Measurements from ENCODE around the gene HSPB8. TPM values are rescaled to one million over a fixed set of nuclear protein-coding genes. Genes with fewer than 3 reads are reported as not detected.

The HSPB8 gene
- total and polyA plus RNA-seq, 2 of the 8 experiments (the other 6 are each of a cell fraction or from before 2014, with no cell fraction given), result 11.7 to 28.2 TPM

DNA sequence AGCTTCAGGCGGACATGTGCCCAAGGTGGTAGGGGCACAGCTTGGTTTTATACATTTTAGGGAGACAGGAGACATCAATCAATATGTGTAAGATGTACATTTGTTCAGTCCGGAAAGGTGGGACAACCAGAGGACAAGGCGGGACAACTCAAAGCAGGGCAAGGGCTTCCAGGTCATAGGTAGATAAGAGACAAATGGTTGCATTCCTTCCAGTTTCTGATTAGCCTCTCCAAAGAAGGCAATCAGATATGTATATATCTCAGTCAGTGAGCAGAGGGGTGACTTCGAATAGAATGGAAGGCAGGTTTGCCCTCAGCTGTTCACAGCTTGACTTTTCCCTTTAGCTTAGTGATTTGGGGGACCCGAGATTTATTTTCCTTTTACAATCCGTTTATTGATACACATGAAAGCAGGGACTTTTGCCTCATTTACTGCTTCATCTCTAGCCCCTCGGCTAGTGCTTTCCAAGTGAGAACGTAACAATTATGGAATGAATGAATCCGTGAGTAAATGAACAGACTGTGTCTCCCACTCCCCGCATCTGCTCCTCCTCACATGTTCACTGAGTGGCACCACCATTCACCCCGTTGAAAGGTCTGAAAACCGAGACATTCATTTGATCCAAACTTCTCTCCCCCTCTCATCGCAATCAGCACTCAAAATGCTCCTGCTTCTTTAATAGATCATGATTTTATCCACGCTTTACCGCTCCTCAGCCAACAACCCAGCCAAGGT lies 6.9 kb upstream of the HSPB8 start:
- H3K14ac ChIP-seq (ENCODE audit: insufficient read length), result no peak overlapping the region
- no peak overlapping the region for H4K5ac ChIP-seq (ENCODE audit: insufficient read length, low read depth, low read length)
- H2BK12ac ChIP-seq (ENCODE audit: low read depth, low read length), result no peak overlapping the region
- H2AK5ac ChIP-seq (ENCODE audit: low read depth, low read length), result no peak overlapping the region
- peaks cover 2 to 14% (median 7%) of the 10 kb centered on the region in 4 experiments for H3K4me1 ChIP-seq (replicated peaks in 1 of 4; ENCODE audit: control insufficient read depth in 3 of 4, insufficient read depth in 4 of 4, low read length in 3 of 4)
- TF ChIP-seq SP2 (IDR thresholded peaks at IDR 0.05; ENCODE audit: low read length) (no peak), SUZ12 (IDR thresholded peaks at IDR 0.05; ENCODE audit: low read length) (no peak), E2F6 (IDR thresholded peaks at IDR 0.05) (no peak), BACH1 (IDR thresholded peaks at IDR 0.05; ENCODE audit: low read length) (no peak), EP300 (IDR thresholded peaks at IDR 0.05; ENCODE audit: borderline replicate concordance in 1 of 2, low read depth in 2 of 2, low read length in 2 of 2) (no peak), HDAC6 (IDR thresholded peaks at IDR 0.05; ENCODE audit: low read depth, low read length) (no peak)
- H3K18ac ChIP-seq (ENCODE audit: extremely low read depth, low read length), result no peak overlapping the region
- H2BK15ac ChIP-seq (ENCODE audit: low read length), result no peak overlapping the region
- CTCF ChIA-PET (ENCODE audit: partially characterized antibody), result interaction anchor here (0.9 to 2.9 kb wide), 3 partner anchors 17 to 151 kb away, joined by 3 to 12 read pairs (median 3); no protein-coding TSS in a partner anchor
- no peaks in the 10 kb centered on the region for H3K27me3 ChIP-seq (replicated peaks in 1 of 4; ENCODE audit: control insufficient read depth in 3 of 4, extremely low read depth in 1 of 4, insufficient read depth in 3 of 4, low read length in 3 of 4)
- no peak overlapping the region for H2AFZ ChIP-seq (ENCODE audit: low read length)
- H3K79me1 ChIP-seq (ENCODE audit: low read depth, low read length), result no peaks in the 10 kb centered on the region
- no peak overlapping the region for H2BK20ac ChIP-seq (ENCODE audit: low read length)
- no peaks in the 10 kb centered on the region for H3K36me3 ChIP-seq (ENCODE audit: control insufficient read depth in 2 of 4, insufficient read depth in 4 of 4, low read length in 3 of 4)
- H4K8ac ChIP-seq (ENCODE audit: extremely low read depth, insufficient read depth, low read length), result no peak overlapping the region
- no peak overlapping the region for H3K4me3 ChIP-seq (ENCODE audit: extremely low read depth in 1 of 4, insufficient read depth in 2 of 4, low read depth in 3 of 4, low read length in 4 of 4)
- H3K56ac ChIP-seq (replicated peaks; ENCODE audit: insufficient read length, low read depth, low read length), result no peak overlapping the region
- H3K23ac ChIP-seq (ENCODE audit: insufficient read length), result no peak overlapping the region
- WGBS, 2 experiments (ENCODE audit: extremely low coverage in 1 of 2, insufficient coverage in 1 of 2, insufficient read length in 1 of 2, insufficient replicate concordance in 2 of 2, low coverage in 1 of 2, low lambda C conversion rate in 2 of 2, missing lambda C conversion rate in 1 of 2), result 92% methylated on average over 15 of the region's 15 CpGs; no CpG with 5 or more reads in 1 of the 2 experiments
- no peak overlapping the region for H3K9ac ChIP-seq (replicated peaks in 1 of 4; ENCODE audit: extremely low read depth in 1 of 4, low read depth in 3 of 4, low read length in 3 of 4)
- H3K23me2 ChIP-seq (ENCODE audit: low read depth, low read length), result no peaks in the 10 kb centered on the region
- no peaks in the 10 kb centered on the region for H4K20me1 ChIP-seq (replicated peaks in 1 of 2; ENCODE audit: control insufficient read depth in 1 of 2, insufficient read depth in 2 of 2, low read length in 2 of 2)
- no peaks in the 10 kb centered on the region for H3K9me3 ChIP-seq (ENCODE audit: insufficient read depth in 2 of 2, low read depth in 1 of 2, low read length in 1 of 2)
- no peak overlapping the region for H3K27ac ChIP-seq (ENCODE audit: low read depth, low read length)
- H4K91ac ChIP-seq (replicated peaks; ENCODE audit: insufficient read length, low read length), result no peak overlapping the region
- no peaks in the 10 kb centered on the region for H3K79me2 ChIP-seq (ENCODE audit: control insufficient read depth in 1 of 2, insufficient read depth in 2 of 2, low read length in 2 of 2)
- H3K4me2 ChIP-seq (ENCODE audit: insufficient read depth in 1 of 2, low read depth in 2 of 2, low read length in 2 of 2), result no peak overlapping the region
- no peak overlapping the region for H3K4ac ChIP-seq (replicated peaks; ENCODE audit: insufficient read length, low read depth, low read length)
- DNase-seq (ENCODE audit: low read depth in 1 of 2, low spot score in 2 of 2) (no peak), FAIRE-seq (no peak)
- POLR2A ChIA-PET (ENCODE audit: partially characterized antibody), result interaction anchor here (1.3 to 1.6 kb wide), 2 partner anchors 17 to 251 kb away, joined by 4 read pairs; no protein-coding TSS in a partner anchor
- no peak overlapping the region for H2BK5ac ChIP-seq (ENCODE audit: low read depth, low read length)
- no peak overlapping the region for H2BK120ac ChIP-seq (replicated peaks; ENCODE audit: low read depth, low read length)

Data from H1 (cell line).